Measurements from ENCODE around the gene YJEFN3.

DNA sequence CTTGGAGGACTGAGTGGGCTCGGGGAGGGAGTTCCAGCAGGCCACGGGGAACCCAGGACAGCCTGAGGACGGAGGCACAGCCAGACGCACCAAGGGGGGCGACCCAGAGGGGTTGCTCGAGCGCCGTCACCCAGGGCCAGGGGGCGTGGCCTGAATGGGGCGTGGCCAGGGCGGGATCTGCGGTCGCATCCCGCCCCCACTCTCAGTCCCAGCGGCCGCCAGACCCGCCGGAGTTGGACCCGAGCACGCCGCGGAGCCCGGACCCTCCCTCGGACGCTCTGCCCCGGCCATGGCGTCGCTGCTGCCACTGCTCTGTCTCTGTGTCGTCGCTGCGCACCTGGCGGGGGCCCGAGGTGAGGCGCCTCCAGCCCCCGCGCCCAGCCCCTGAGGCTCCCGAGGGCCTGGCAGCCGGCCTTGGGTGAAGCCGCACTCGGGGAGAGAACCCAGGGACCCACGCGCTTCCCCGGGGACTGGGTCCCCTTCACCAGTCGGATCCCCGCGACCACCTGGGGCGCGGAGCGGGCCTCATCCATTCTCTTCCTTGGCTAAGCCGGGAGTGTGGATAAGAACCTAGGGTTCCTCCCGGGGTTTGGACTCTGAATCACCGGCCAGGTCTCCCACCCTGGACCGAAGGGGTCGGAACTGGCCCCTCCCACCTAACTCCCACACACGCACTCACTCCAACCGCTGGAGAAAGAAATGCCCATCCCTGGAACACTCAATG lies 9.5 kb downstream of the YJEFN3 start, which contains the start of gene CILP2:
- TF ChIP-seq EZH2 (IDR thresholded peaks at IDR 0.05) (no peak), POLR2AphosphoS5 (IDR thresholded peaks at IDR 0.05; ENCODE audit: borderline replicate concordance, low read depth, low read length) (no peak), FOXP2 (optimal IDR thresholded peaks at IDR 0.05; ENCODE audit: control extremely low read depth, extremely low read length, insufficient read depth) (no peak)
